SU-DHL-6 (cell line): ENCODE results near the gene MUC2.

Experiments used
- H2AFZ ChIP-seq: fragments of 200-600 bp; sonication (generic); 2 replicates; pipeline ENCODE4 v1.6.1; 2014; ENCODE audit warnings: low read depth, mild to moderate bottlenecking, moderate library complexity, mixed read lengths, antibody characterized with exemption, low read length; ENCODE audit not compliant: severe bottlenecking
- H3F3A ChIP-seq: fragments of 200-600 bp; shearing (Covaris generic); 2 replicates; pipeline ENCODE4 v1.6.0; 2016; ENCODE audit warnings: antibody characterized with exemption, mild to moderate bottlenecking; ENCODE audit not compliant: insufficient read depth
- H3K27ac ChIP-seq: fragments of 200-600 bp; sonication (generic); 2 replicates; pipeline ENCODE4 v1.5.1; 2016; ENCODE audit warnings: low read depth, mild to moderate bottlenecking, low read length, moderate library complexity, mixed read lengths
- H3K27me3 ChIP-seq: fragments of 200-600 bp; sonication (generic), shearing (Covaris generic); 2 replicates; pipeline ENCODE4 v1.6.0; 2014; ENCODE audit warnings: mild to moderate bottlenecking, low read length
- H3K36me3 ChIP-seq: fragments of 200-600 bp; sonication (generic); 2 replicates; pipeline ENCODE4 v1.6.1; 2014; ENCODE audit warnings: mild to moderate bottlenecking, low read length, mixed read lengths
- H3K4me2 ChIP-seq: fragments of 300-600, 200-600 bp; shearing (Covaris generic), sonication (generic); 2 replicates; pipeline ENCODE4 v1.6.0; 2014; ENCODE audit warnings: low read length, low read depth, mild to moderate bottlenecking; ENCODE audit not compliant: poor library complexity, severe bottlenecking
- H3K4me3 ChIP-seq: fragments of 200-600 bp; sonication (generic); 2 replicates; pipeline ENCODE4 v1.5.1; 2014; ENCODE audit warnings: antibody characterized with exemption, low read length, mild to moderate bottlenecking, mixed read lengths; ENCODE audit not compliant: insufficient read depth, poor library complexity, severe bottlenecking
- H3K79me2 ChIP-seq: fragments of 200-600 bp; sonication (generic); 2 replicates; pipeline ENCODE4 v1.6.1; 2014; ENCODE audit warnings: mild to moderate bottlenecking, low read length, moderate library complexity; ENCODE audit not compliant: insufficient read depth
- H3K9ac ChIP-seq: fragments of 200-600 bp; sonication (generic); 2 replicates; pipeline ENCODE4 v1.7.0; 2014; ENCODE audit warnings: mild to moderate bottlenecking, low read length
- H3K9me2 ChIP-seq: fragments of 200-600 bp; sonication (generic); replicated peaks from 2 replicates; pipeline ENCODE4 v1.6.1; 2014; ENCODE audit warnings: low read length; ENCODE audit not compliant: insufficient read depth
- H3K9me3 ChIP-seq: fragments of 200-600 bp; sonication (generic); 2 replicates; pipeline ENCODE4 v1.6.1; 2014; ENCODE audit warnings: low read length, mixed read lengths; ENCODE audit not compliant: insufficient read depth
- H4K20me1 ChIP-seq: fragments of 200-600 bp; sonication (generic); 2 replicates; pipeline ENCODE4 v1.6.1; 2014; ENCODE audit warnings: low read depth, mild to moderate bottlenecking, antibody characterized with exemption, low read length, moderate library complexity, mixed read lengths
- EZH2phosphoT487 ChIP-seq: fragments of 200-600 bp; sonication (generic), shearing (Covaris generic); conservative IDR thresholded peaks from 2 replicates; pipeline ENCODE4 v1.6.1; 2018; ENCODE audit warnings: mild to moderate bottlenecking, antibody characterized with exemption, low read length, moderate library complexity, mixed read lengths
- TF ChIP-seq, protein P1 (sequence below): fragments of 200-600 bp; sonication (generic); IDR thresholded peaks from one replicate; pipeline ENCODE4 v1.5.1; 2017; ENCODE audit warnings: antibody characterized with exemption, mild to moderate bottlenecking, low read length, moderate library complexity; ENCODE audit not compliant: insufficient read depth, poor library complexity, severe bottlenecking

MUC2 gene

DNA sequence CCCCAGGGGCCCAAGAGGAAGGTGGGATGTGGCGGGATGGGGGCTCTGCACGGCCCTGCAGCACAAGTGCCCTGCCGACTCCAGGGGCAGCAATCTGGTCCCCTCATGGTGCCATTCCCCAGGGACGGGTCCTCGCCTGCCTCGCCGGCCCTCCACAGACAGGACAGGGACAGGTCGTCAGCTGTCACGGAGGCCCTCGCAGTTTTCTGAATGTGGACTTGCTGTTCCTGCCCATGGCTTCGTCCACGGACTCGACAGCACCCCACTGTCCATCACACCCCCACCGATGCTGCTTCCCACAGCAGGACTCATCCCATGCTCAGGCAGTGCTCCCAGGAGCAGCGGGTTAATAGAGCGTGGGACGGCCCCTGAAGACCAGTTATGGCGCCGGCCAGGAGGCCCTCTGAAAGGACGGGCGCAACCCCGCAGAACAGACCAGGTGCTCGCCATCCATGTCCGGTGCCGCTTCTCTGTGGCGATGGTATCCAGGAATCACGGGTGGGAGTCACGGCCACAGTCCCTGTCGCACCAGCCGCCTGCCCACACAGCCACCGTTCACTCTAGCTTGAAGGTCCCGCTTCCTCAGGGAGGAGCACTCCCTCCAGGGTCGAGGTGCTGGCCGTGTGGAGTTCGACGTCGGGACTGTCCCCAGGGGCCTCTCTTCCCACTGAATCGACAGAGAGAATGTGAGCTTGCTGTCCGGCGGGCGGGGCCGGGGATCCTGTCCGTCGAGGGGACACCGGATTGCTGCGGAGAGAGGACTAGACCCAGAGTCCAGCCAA, 18.5 kb upstream of the MUC2 start:
- TF ChIP-seq, protein P1, sequence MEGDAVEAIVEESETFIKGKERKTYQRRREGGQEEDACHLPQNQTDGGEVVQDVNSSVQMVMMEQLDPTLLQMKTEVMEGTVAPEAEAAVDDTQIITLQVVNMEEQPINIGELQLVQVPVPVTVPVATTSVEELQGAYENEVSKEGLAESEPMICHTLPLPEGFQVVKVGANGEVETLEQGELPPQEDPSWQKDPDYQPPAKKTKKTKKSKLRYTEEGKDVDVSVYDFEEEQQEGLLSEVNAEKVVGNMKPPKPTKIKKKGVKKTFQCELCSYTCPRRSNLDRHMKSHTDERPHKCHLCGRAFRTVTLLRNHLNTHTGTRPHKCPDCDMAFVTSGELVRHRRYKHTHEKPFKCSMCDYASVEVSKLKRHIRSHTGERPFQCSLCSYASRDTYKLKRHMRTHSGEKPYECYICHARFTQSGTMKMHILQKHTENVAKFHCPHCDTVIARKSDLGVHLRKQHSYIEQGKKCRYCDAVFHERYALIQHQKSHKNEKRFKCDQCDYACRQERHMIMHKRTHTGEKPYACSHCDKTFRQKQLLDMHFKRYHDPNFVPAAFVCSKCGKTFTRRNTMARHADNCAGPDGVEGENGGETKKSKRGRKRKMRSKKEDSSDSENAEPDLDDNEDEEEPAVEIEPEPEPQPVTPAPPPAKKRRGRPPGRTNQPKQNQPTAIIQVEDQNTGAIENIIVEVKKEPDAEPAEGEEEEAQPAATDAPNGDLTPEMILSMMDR = no peak
- TF ChIP-seq EZH2phosphoT487 = no peak
- Histone ChIP-seq H3K27me3 (no peaks in the 10 kb centered on the region), H3K36me3 (no peaks in the 10 kb centered on the region), H3K4me2 (no peak overlapping the region), H3F3A (no peaks in the 10 kb centered on the region), H2AFZ (no peak overlapping the region), H3K4me3 (no peak overlapping the region), H4K20me1 (no peaks in the 10 kb centered on the region), H3K9me2 (no peaks in the 10 kb centered on the region), H3K9me3 (no peaks in the 10 kb centered on the region), H3K79me2 (no peaks in the 10 kb centered on the region), H3K9ac (no peak overlapping the region), H3K27ac (no peak overlapping the region)

DNA sequence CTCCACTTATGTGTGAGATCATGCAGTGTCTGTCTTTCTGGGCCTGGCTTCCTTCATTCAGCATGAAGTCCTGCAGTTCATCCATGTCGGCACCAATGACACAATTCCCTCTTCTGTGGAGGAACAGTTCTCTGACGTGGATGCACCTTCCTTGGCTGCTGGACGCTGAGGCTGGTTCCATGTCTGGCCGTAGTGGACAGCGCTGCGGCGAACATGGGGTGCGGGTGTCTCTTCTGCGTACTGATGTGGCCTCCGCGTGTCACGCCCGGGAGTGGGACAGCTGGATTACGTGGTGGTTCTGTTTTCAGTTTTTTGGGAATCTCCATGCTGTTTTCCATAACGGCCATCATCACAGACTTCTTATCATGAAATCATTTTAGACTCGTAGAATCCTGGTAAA, 16.9 kb upstream of the MUC2 start:
- no peak overlapping the region for H3K4me3 ChIP-seq
- H3K27me3 ChIP-seq = no peaks in the 10 kb centered on the region
- H3K27ac ChIP-seq = no peak overlapping the region
- H3K9ac ChIP-seq = no peak overlapping the region
- no peaks in the 10 kb centered on the region for H3K9me2 ChIP-seq
- TF ChIP-seq EZH2phosphoT487 = no peak
- TF ChIP-seq, protein P1 = no peak
- no peaks in the 10 kb centered on the region for H3F3A ChIP-seq
- no peak overlapping the region for H2AFZ ChIP-seq
- no peaks in the 10 kb centered on the region for H3K36me3 ChIP-seq
- no peak overlapping the region for H3K4me2 ChIP-seq
- no peaks in the 10 kb centered on the region for H3K79me2 ChIP-seq
- H4K20me1 ChIP-seq = no peaks in the 10 kb centered on the region
- H3K9me3 ChIP-seq = no peaks in the 10 kb centered on the region

GRCh38 chr11:1059759-1060158, 14.9 kb upstream of the MUC2 start:
- H3K27ac ChIP-seq = no peak overlapping the region
- no peaks in the 10 kb centered on the region for H3K79me2 ChIP-seq
- H3K27me3 ChIP-seq = no peaks in the 10 kb centered on the region
- H3K9me3 ChIP-seq = no peaks in the 10 kb centered on the region
- H2AFZ ChIP-seq = no peak overlapping the region
- no peaks in the 10 kb centered on the region for H3K9me2 ChIP-seq
- H3K9ac ChIP-seq = no peak overlapping the region
- TF ChIP-seq, protein P1 = no peak
- no peak for TF ChIP-seq EZH2phosphoT487
- no peaks in the 10 kb centered on the region for H4K20me1 ChIP-seq
- H3K4me2 ChIP-seq = no peak overlapping the region
- no peaks in the 10 kb centered on the region for H3F3A ChIP-seq
- H3K36me3 ChIP-seq = no peaks in the 10 kb centered on the region
- H3K4me3 ChIP-seq = no peak overlapping the region
